ENCODE measurements around the gene SMOC2. TPM values are rescaled to one million over a fixed set of nuclear protein-coding genes. Genes with fewer than 3 reads are reported as not detected.

SMOC2 gene
- total RNA-seq, 1 donor from 2014 or later: 0.53 TPM

DNA sequence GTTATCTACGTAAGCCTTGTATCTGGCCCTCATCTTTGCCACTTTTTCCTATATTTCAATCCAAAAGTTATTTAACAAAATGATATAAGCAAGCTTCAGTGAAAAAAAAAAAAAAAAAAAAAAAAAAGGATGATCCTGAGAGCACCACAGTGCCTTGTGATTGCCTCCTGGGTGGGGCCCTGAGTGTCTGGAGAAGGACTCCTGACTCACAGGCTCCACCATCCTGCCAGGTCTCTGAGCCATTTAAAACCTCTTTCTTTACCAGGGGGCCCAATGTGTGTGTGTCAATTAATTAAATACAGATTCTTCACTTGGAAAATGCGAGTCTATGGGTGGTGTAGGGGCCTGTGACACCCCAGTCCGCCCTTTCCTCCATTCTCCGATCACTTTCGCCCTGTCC, 105.2 kb downstream of the SMOC2 start:
- DNase-seq (ENCODE audit: low read depth): no peak
- Histone ChIP-seq H3K27me3 (ENCODE audit: control insufficient read depth, insufficient read depth, low read length) (no peaks in the 10 kb centered on the region), H3K36me3 (ENCODE audit: control insufficient read depth, insufficient read depth, low read length) (no peaks in the 10 kb centered on the region), H3K4me3 (ENCODE audit: low read depth, low read length) (no peak overlapping the region)
- FAIRE-seq: no peak
- TF ChIP-seq, protein P1, sequence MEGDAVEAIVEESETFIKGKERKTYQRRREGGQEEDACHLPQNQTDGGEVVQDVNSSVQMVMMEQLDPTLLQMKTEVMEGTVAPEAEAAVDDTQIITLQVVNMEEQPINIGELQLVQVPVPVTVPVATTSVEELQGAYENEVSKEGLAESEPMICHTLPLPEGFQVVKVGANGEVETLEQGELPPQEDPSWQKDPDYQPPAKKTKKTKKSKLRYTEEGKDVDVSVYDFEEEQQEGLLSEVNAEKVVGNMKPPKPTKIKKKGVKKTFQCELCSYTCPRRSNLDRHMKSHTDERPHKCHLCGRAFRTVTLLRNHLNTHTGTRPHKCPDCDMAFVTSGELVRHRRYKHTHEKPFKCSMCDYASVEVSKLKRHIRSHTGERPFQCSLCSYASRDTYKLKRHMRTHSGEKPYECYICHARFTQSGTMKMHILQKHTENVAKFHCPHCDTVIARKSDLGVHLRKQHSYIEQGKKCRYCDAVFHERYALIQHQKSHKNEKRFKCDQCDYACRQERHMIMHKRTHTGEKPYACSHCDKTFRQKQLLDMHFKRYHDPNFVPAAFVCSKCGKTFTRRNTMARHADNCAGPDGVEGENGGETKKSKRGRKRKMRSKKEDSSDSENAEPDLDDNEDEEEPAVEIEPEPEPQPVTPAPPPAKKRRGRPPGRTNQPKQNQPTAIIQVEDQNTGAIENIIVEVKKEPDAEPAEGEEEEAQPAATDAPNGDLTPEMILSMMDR (IDR thresholded peaks at IDR 0.05; ENCODE audit: insufficient read depth, low read length, severe bottlenecking): no peak

DNA sequence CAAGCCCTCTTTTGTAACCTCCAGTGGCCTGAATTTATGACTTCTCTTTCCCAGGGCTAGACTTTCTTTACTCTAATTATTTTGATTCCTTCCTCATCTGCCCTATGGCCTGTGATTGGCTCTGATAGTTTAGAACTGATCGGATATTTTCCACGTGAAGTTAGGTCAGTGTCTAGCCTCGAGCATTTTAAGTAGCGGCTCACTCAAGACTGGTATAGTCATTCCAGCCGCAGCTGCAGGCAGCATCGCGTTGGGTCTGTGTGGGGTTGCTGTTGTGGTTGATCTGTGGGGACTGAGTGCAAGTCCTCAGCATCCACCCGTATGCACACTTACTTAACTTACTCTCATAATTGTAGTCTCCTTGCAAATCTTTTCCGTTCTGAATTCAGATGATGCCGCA, 105.7 kb downstream of the SMOC2 start:
- TF ChIP-seq, protein P1 (IDR thresholded peaks at IDR 0.05; ENCODE audit: insufficient read depth, low read length, severe bottlenecking): no peak
- FAIRE-seq: no peak

DNA sequence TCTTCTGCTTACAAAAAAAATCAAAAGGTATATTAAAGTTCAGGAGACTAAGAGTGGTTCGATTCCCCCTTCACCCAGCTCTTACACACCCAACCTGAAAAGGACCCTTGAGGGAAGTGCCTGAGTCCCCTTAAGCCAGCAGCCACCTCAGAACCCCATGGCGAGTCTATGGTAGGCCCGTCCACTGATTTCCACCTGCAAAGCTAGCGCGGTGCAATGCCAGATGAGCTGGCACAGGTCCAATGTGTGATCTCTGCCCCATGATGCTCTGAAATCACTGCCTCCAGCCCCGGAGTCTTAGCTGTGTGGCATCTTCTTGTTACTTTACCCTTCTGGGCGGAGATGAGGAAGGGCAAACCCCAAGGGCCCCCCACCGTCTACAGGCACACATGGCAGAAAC, 109.3 kb downstream of the SMOC2 start:
- DNase-seq (ENCODE audit: low read depth): no peak
- FAIRE-seq: no peak
- H3K36me3 ChIP-seq (ENCODE audit: control insufficient read depth, insufficient read depth, low read length): no peaks in the 10 kb centered on the region
- H3K4me3 ChIP-seq (ENCODE audit: low read depth, low read length): no peak overlapping the region
- TF ChIP-seq, protein P1 (IDR thresholded peaks at IDR 0.05; ENCODE audit: insufficient read depth, low read length, severe bottlenecking): no peak
- no peaks in the 10 kb centered on the region for H3K27me3 ChIP-seq (ENCODE audit: control insufficient read depth, insufficient read depth, low read length)

More for the DNA sequence above, 105.7 kb downstream of the SMOC2 start:
- no peaks in the 10 kb centered on the region for H3K36me3 ChIP-seq (ENCODE audit: control insufficient read depth, insufficient read depth, low read length)
- DNase-seq (ENCODE audit: low read depth): no peak
- no peaks in the 10 kb centered on the region for H3K27me3 ChIP-seq (ENCODE audit: control insufficient read depth, insufficient read depth, low read length)
- no peak overlapping the region for H3K4me3 ChIP-seq (ENCODE audit: low read depth, low read length)

DNA sequence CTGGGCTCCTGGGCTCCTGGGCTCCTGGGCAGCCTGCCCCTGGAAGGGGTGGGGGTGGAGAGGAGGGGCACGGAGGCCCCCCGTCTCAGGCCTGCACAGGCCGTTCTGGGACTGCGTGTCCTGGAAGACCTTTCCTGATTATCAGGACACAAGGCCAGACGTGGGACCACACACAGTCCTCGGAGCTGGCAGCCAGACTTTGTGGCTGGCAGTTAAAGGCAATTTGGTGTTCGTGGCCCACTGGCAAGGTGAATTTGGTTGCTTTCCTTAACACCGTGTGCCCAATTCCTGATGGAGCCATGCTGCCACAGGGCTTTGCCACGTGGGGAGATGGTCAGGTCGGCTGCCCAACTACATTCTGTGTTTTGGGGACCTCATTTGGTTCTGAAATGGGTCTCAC, 113.5 kb downstream of the SMOC2 start:
- FAIRE-seq (no peak), DNase-seq (ENCODE audit: low read depth) (no peak)
- H3K4me3 ChIP-seq (ENCODE audit: low read depth, low read length): no peak overlapping the region
- H3K27me3 ChIP-seq (ENCODE audit: control insufficient read depth, insufficient read depth, low read length): no peaks in the 10 kb centered on the region
- TF ChIP-seq, protein P1 (IDR thresholded peaks at IDR 0.05; ENCODE audit: insufficient read depth, low read length, severe bottlenecking): no peak
- H3K36me3 ChIP-seq (ENCODE audit: control insufficient read depth, insufficient read depth, low read length): no peaks in the 10 kb centered on the region

DNA sequence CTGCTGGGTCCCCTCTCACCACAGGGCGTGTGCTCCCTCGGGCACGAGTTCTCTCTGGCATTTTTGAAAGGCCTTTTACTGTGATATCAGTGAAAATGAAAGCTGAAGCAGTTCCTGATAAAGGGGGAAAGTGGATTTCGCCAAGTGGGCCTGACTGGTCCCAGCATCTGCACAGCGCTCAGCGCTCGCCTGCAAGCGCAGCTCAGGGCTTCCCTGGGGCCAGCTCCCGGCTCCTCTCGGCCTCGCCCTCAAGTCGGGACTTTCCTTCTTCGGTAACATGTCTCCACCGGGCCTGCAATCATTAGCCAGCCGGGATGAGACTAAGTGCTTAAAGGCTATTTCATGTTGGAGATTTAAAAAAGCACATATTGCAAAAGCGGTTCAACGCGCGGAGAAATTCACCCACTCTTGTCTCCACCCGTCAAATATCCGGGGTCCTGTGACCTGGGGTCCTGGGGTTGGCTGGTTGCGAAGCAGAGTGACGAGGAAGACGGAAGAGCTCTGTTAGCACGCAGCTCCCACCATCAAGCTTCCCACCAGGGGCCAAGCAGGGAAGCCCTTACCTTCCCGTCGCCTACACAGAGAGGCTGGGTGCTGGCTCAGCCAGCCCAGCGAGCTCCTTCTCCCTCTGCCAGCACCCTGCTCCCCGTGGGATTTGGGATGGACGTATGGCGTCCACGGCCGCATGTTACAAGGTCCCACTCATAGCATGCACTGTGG, 114.1 kb downstream of the SMOC2 start:
- no peak for FAIRE-seq
- H3K4me3 ChIP-seq (ENCODE audit: low read depth, low read length): no peak overlapping the region
- no peaks in the 10 kb centered on the region for H3K36me3 ChIP-seq (ENCODE audit: control insufficient read depth, insufficient read depth, low read length)
- TF ChIP-seq, protein P1 (IDR thresholded peaks at IDR 0.05; ENCODE audit: insufficient read depth, low read length, severe bottlenecking): no peak
- DNase-seq (ENCODE audit: low read depth): no peak
- H3K27me3 ChIP-seq (ENCODE audit: control insufficient read depth, insufficient read depth, low read length): no peaks in the 10 kb centered on the region
